ENCODE measurements around the gene PXK.
"Not testable (repeated sequence)": the region's sequence is repeated elsewhere in the genome, so short reads cannot be mapped to it uniquely, and the experiment has no call there.

The PXK gene

DNA sequence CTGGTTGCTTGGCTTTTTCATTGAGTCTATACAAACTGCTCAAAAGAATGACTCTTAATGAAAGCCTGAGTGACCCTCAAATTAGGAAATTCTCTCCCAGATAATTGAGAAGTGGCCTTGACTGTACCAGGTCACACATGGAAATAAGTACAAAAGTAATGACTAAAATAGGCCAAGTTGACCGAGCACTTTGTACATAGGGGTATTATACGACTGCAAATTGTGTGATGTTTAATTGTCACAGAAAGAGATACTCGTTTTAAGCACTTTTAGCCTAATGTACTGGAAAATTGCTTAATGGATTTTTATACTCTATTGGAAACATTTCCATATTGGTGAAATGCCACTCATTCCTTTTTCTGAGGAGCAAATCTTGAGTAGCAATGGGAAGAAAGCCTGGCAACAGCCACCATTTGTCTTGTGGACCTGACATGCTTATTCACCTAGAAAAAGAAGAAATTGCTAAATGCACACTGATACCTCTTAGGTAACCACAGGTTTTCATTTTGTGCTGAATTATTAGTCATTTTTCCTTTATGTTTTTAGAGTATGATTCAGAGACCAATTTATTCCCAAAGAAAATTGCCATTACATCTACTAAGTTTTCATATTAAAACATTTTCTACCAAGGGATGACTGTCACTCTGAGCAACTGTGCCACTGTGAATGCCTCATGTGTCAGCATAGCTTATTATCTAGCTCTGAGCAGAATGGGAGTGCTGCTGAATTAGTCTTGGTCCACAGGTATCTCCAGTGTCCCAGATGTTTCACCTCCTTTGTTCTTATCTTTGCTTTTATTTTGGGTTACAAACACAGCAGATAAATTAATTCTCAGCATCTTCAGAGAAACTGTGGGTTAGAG, 8.9 kb upstream of the PXK start:
- no peak for DNase-seq (ENCODE audit: low read depth in 2 of 2, low spot score in 1 of 2)

DNA sequence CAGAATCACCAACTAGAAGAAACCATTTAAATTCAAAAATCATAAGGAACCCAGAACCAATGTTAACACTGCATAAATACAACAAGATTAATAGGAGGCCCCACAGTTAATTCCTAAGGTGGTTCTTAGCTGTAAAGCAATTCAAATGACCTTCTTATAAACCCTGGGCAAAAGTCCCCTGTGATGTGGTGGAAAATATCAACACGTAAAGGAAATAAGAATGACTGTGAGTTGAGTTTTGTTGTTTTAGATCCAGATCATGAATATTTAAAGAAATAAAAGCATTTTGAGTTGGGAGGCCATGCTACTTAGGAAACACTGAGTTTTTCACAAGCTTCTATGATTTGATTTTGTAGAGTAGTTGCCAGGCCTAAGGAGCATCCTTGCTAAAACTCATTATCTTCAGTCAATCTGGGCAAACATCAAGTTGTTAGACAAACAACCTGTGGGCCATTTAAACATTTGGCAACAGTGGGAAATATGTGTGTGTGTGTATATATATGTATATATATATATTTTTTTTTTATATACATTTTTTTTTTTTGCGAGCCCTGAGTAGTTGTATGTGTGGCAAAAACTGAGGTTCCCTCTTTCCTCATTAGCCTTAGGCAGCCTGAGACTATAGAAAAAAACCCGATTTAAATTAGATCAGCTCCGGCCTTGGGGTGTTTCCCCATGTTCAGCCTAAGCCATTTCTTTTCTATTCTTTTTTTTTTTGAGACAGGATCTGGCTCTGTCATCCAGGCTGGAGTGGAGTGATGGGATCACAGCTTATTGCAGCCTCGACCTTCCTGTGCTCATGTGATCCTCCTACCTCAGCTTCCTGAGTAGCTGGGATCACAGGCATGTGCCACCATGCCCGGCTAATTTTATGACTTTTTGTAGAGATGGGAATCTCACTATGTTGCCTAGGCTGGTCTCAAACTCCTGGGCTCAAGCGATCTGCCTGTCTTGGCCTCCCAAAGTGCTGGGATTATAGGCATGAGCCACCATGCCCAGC, 8.0 kb upstream of the PXK start:
- DNase-seq (ENCODE audit: low read depth in 2 of 2, low spot score in 1 of 2): no peak

DNA sequence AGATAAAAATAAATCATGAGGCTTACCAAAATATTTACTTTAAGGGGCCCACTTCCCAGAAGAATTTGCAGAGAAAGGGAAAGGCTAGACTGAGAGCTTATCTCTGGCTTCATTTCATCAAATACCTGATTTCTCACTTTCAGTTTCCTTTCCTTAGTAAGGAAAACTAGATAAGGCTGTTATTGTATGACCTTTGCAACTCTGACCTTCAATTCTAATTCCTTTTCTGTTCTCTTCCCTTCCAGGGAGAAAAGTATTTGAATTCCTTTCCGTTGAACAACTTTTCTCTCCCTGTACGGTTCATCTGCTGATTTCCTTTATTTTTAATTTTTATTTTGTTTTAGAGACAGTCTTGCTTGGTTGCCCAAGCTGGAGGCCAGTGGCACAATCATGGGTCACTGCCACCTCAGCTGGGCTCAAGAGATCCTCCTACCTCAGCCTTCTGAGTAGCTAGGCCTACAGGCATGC, 7.1 kb upstream of the PXK start:
- DNase-seq (ENCODE audit: low read depth in 2 of 2, low spot score in 1 of 2): no peak

DNA sequence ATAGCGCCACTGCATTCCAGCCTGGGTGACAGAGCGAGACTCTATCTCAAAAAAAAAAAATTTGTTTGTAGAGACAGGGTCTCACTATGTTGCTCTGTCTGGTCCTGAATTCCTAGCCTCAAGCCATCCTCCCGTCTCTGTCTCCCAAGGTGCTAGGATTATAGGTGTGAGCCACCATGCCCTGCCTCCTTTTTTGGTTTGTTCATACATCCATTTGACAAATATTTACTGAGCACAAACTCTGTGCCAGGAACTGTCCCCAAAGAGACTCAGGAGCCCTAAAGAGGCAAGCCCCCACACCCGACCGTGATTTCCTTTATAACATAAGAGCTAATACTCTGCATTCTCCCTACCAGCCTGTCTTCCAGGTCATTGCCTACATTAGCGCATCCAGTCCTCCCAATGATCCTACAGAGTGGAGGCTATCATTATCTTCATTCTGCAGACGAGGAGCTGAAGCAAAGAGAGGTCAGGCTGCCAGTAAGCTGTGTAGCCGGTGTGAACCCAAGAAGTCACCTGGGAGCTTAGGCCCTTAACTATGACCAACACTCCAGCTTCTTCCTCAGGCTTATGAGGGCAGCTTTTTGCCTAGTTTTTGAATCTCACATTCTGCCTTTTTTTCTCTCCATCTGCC, 6.3 kb upstream of the PXK start:
- no peak for DNase-seq (ENCODE audit: low read depth in 2 of 2, low spot score in 1 of 2)

DNA sequence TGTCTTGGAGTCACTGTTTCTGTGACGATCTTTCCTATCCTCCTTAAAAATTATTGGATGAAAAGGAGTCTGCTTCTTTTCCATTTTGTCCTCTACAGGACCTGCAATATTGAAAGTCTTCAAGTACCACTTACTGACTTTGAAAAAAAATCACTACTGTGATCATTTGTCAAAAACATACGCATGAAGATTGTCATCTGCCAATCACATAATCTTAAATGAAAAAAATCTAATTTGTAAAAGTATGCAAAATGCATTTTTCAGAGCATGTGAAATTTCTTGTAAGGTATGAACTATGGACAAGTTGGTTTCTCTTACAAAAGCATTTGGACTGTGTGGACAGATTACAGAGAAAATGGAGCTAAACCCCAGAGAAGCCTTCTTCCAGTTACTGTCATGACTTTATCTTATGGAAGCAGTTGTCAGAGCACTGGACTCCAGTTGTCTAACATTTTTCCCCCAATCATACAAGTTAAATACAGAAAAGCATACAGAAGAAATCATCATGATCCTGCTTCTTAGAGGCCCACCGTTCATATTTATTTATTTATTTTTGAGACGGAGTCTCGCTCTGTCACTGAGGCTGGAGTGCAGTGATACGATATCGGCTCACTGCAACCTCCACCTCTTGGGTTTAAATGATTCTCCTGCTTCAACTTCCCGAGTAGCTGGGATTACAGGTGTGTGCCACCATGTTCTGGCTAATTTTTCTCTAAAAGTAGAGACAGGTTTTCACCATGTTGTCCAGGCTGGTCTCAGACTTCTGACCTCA, 3.4 kb upstream of the PXK start:
- no peak for DNase-seq (ENCODE audit: low read depth in 2 of 2, low spot score in 1 of 2)

DNA sequence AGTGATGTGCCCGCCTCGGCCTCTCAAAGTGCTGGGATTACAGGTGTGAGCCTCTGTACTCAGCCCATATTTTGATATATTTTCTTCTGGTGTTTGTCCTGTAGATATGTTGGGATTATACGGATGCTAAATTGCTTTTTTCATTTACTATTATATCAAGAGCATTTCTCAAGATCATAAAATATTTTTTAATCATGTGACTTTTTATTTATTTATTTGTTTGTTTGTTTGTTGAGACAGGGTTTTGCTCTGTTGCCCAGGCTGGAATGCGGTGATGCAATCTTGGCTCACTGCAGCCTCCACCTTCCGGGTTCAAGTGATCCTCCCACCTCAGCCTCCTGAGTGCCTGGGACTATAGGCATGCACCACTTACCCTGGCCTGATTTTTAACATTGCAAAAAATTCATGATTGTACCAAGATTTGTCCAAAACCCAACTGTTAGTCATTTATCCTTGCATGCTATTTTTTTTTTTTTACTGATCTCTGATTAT, 2.7 kb upstream of the PXK start:
- no peak for DNase-seq (ENCODE audit: low read depth in 2 of 2, low spot score in 1 of 2)

DNA sequence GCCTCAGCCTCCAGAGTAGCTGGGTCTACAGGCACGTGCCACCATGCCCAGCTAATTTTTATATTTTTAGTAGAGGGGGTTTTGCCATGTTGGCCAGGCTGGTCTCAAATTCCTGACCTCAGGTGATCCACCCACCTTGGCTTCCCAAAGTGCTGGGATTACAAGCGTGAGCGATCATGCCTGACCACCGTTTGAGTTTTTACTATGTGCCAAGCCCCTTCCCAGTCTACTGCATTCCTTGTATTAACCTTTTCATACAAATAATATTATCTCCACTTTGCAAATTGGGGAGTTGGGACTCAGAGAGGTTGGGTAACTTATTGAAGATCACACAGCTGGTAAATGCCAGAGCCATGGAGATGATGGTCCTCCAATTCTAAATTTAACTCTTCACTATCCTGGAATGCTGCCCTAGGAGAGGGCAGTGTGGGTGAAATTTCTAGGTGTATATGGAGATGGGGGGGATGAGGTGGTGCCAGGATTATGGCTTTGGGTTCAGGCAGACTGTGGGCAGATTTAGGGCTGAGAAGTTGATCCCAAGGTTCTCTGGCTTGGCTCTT, 1.0 kb upstream of the PXK start:
- DNase-seq (ENCODE audit: low read depth in 2 of 2, low spot score in 1 of 2): no peak

DNA sequence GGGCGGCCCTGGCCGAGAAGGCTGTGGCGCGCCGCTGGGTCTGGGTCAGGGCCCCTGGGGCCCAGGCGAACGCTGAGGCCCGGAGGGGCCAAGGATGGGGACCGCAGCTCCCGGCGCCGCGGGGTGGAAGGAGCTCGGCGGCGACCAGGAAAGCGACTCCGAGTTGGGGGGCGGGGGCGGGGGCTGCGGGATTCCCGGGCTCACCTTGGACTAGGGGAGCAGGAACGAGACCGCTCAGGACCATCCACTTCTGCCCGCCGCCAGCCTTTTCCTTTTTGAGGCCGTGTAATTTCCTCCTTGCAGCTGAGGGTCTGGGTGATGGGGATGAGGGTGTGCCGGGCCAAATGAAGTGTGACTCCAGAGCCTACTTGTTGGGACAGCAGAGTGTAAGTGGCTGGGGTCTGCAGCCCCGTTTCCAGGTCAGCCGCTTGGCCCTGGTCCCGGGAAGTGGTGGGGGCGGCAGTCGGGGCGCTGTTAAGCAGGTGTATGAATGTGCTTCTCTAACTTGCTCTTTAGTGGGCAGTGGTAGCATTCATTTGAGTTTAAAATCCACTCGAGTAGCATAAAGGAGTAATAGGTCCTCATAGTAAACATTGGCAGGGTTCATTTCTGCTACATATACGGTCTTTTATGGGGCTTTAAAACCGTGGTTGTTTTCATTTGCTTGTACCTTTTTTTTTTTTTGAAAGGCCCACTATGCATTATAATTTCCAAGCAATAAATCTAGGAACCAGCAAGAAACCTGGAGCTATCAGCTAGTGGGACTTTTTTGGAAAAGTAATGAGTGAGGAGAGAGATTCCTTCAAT, 717 bp downstream of the PXK start:
- no peak for DNase-seq (ENCODE audit: low read depth in 2 of 2, low spot score in 1 of 2)

DNA sequence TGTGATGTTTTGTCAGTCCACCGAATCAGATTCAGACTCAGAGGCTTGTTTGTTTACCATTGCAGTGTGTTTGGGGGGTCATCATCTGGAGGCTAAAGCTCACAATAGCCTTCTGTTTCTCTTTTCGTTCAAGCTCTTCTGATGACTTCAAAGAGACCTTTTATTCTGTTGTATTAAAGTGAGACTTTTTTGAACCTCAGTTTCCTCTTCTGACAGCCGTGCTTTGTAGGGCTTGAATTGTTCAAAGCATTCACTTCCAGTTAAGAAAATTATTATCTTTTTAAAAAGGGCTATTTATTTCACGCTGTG, 1.3 kb downstream of the PXK start:
- DNase-seq (ENCODE audit: low read depth in 2 of 2, low spot score in 1 of 2): no peak

DNA sequence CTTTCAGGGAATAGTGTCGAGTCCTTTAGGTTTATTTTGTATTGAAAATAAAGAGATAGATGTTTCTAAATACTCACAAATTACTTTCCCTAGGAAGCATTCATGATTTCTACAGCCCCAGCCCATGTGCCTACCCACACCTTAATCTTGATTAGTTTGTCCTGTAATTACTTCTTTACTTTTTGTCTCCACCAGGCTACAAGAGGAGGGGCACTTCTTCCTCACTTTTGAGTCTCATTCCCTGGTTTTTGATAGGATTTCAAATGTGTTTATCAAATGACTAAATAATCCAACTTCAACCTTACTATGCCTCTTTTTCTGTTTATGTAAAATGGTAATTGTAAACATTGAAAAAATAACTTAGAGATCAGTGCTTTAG, 1.8 kb downstream of the PXK start:
- DNase-seq (ENCODE audit: low read depth in 2 of 2, low spot score in 1 of 2): no peak

DNA sequence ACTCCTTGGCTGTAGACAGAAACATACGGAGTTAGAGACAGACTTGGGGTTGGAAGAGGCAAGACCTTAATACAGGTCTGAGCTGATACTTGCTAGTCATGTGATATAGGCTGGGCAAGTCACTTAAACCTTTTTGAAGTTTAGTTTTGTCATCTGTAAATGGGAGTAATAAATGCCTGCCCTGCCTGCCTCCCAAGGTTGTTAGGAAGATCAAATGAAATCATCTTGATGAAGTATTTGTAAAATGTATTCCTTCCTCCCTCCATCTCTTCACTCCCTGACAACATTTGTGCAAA, 2.9 kb downstream of the PXK start:
- no peak for DNase-seq (ENCODE audit: low read depth in 2 of 2, low spot score in 1 of 2)

DNA sequence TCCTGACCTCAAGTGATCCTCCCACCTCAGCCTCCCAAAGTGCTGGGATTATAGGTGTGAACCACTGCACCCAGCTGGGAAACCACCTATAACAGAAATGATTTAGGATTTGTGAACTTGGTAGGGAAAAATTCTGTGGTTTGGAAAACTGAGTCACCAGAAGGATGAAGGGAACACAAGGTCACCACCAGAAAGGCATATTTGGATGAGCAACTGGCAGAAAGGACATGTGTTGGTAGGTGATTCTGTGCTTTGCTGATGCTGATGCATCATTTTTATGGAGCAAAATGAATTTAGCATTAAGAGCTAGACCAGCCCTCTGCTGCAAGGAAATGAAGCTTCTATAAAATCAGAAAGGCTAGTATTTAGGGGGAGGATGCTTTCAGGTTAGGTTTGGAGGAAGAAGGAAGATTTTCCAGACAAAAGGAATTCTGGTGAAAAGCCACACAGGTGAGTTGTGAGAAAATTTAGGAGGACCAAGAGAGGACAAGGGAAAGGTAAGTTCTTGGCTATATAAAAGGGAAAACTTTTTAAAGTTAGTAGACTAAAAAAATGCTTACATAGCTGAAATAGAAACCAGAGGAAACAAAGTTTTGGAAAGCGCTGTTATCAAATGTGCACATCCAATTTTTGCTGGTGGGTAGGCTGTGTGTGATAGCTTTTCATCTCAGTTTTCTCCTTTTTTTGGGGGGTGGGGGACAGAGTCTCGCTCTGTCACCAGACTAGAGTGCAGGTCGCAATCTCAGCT, 3.6 kb downstream of the PXK start:
- DNase-seq (ENCODE audit: low read depth in 2 of 2, low spot score in 1 of 2): no peak

DNA sequence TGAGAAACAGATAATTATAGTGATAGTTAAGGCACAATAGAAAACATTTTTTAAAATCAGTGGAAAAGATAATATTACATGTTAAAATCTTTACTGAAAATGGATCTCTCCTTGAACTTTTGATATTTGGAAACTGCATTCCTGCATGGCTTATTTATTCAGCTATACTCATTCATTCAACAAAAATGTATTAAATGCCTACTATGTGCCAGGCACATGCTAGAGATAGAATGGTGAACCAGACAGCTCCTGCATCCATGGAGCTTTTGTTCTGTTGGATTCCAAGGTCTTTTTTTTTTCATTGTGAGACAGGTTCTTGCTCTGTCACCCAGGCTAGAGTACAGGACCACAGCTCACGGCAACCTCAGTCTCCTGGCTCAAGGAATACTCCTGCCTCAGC, 4.5 kb downstream of the PXK start:
- no peak for DNase-seq (ENCODE audit: low read depth in 2 of 2, low spot score in 1 of 2)

DNA sequence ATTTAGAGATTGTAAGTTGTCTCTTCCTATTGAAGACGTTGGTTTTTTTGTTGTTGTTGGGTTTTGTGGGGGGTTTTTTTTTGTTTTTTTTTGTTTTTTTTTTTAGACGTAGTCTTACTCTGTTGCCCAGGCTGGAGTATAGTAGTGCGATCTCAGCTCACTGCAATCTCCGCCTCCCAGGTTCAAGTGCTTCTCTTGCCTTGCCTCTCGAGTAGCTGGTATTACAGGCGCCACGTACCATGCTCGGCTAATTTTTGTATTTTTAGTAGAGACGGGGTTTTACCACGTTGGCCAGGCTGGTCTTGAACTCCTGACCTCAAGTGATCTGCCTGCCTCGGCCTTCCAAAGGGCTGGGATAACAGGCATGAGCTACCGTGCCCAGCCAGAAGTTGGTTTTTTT, 6.5 kb downstream of the PXK start:
- not testable (repeated sequence) for DNase-seq (ENCODE audit: low read depth in 2 of 2, low spot score in 1 of 2)

DNA sequence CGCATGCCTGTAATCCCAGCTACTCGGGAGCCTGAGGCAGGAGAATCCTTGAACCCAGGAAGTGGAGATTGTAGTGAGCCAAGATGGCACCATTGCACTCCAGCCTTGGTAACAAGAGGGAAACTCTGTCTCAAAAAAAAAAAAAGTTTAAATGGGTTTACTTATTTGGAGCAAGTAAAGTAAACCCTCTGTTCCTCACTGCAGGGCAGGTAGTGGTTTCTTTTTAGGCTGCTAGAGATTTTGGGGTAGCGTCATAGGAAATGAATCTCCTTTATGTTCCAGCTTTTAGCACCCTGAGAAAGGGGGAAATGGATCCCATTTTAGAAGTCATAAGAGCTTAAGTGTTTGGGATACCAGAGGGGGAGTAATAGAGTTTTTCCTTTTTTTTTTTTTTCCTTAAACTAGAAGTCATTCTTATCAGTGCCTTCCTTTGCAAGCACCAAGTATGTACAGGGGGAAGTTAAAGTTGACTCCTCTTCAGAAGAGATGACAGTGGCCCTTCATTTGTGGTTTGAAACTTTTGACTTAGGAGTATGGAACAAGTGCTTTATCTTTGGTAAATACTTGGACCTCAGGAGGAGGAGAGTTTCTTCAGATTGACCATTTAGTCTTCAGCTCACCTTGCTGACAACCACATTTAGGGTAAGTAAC, 8.0 kb downstream of the PXK start:
- no peak for DNase-seq (ENCODE audit: low read depth in 2 of 2, low spot score in 1 of 2)

DNA sequence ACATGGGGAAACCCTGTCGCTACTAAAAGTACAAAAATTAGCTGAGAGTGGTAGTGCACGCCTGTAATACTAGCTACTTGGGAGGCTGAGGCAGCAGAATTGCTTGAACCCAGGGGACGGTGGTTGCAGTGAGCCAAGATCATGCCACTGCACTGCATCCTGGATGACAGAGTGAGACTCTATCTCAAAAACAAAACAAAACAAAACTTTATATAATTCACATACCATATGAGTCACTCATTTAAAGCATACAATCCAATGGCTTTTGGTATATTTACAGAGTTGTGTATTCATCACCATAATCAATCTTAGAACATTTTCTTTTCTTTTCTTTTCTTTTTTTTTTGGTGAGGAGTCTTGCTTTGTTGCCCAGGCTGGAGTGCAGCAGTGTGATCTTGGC, 8.7 kb downstream of the PXK start:
- no peak for DNase-seq (ENCODE audit: low read depth in 2 of 2, low spot score in 1 of 2)

DNA sequence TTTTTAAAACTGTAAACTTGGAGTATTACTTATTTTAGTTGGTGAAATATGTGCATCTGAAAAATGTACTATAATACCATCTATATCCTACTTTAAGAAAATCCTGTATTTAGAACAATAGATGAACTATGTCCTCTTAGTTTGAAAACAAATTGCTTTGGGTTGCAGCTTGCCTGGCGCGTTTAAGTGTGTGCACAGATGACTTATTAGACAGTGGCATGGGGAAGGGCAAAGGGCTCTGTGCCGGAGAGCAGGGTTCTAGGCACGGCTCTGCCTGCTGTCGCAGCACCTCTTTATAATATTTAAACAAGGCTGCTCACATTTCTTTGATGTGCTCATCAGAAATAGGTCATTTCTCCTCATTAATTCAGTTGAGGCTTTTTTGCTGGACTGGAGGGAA, 10.0 kb downstream of the PXK start:
- DNase-seq (ENCODE audit: low read depth in 2 of 2, low spot score in 1 of 2): no peak

DNA sequence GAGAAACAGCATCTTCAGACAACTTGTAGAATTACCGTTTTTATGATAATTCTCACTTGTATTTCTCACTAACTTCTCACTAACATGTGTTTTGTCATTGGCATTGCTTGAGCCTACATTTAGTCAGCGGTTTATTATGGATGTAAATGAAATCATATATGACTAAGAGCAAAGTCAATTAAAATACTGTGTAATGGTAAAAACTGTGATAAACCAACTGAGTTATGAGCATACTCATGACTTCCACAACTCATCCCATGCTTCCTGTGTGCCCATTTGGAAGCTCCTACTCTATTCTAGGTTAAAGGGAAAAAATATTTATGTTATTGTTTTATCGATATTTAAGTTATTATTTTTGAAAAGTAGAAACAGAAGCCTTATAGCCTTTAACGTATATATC, 12.8 kb downstream of the PXK start:
- DNase-seq (ENCODE audit: low read depth in 2 of 2, low spot score in 1 of 2): no peak

DNA sequence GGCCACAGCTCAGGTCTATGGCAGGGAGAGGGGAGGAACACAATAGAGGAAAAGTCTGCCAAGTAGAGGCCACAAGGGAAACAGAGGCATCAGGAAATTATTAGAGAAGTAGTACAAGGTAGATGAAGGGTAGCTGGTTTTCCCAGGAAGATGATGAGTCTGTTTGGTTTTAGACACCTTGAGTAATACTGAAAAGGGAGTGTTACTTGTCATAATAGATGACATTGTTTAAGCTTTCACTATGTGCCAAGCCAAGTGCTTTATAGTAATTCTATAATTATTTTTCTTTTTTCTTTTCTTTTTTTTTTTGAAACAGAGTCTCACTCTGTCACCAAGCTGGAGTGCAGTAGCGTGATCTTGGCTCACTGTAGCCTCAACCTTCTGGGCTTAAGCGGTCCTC, 13.7 kb downstream of the PXK start:
- no peak for DNase-seq (ENCODE audit: low read depth in 2 of 2, low spot score in 1 of 2)

All from stimulated activated CD8-positive, alpha-beta memory T cell treated with anti-CD3 and anti-CD28 coated beads, Interleukin-4, amount 100 ng/mL, for 1 hour (primary cell).